ENCODE data around the gene ZWILCH.

ZWILCH gene

GRCh38 chr15:66558271-66558670 lies 53.1 kb downstream of the ZWILCH start:
- DNase-seq: no peak

- DNase-seq: no peak
Measured at GRCh38 chr15:66560856-66561525, 55.9 kb downstream of the ZWILCH start.

GRCh38 chr15:66563126-66563525 lies 58.0 kb downstream of the ZWILCH start:
- DNase-seq: no peak

DNA sequence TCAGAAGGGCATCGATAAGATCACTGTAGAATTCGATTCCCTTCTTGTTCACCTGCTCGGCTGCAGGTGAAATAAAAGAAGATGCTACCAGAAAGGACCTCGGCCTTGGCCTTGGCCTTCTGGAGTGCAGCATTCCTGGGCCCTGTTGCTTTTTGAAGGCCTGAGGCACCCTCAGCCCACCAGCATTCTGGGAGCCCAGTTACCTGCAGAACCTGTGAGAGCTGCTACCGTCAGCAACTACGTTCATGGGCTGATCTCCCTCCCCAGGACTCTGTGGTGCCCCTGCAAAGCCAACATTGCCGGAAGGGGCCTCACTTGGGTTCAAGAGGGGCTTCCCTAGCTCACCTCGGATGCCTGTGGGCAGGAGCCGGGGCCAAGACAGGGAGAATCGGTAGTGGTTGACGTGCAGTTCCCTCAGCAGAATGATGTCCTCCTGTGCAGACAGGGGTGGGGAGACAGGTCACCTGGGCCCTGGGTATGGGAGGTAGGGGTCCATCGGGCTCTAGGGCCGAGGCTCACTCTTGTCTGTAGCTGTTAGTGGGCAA lies 58.5 kb downstream of the ZWILCH start:
- no peak for DNase-seq

DNA sequence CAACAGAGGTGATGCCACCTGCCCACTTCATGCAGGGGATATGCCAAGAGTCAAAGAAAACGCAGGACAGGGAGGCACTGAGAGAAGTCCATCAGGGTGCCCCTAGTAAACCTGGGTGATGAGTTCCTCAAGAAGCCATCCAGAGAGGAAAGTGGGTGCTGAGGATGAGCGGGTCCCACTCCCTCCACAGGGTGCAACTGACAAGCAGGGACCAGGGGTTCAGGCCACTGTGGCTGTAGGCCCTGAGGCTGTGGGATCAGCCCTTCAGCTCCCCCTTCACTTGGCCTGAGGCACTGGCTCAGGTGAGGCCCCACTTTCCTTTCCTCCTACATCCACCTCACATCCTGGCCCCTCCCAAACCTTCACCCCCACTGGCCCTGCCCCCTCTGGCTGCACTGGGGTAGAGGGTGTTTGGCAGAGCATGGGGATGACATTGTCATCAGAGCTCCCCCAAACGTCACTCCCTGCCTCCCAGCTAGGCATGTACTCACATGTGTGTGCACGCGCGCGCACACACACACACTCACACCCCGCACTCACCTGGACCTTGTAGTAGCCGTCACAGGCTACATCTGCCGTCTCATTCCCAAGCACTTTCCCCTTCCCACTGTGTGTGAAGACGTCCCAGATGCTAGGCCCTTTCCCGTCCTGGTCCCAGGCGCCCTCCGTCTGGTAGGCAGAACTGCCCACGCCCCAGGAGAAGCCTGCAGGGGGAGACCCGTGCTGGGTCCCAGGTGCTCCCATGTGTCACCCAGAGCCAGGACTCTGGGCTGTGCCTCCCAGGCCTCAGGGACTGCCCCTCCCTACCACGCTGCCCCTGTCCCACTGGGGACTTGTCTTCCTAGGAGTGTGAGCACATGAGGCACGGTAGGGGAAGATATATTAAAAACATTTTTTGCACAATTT lies 59.3 kb downstream of the ZWILCH start:
- DNase-seq: no peak

GRCh38 chr15:66565141-66565641 lies 60.1 kb downstream of the ZWILCH start:
- DNase-seq: no peak

- DNase-seq: no peak
Measured at GRCh38 chr15:66565741-66566144, 60.6 kb downstream of the ZWILCH start, which contains the start of gene LCTL. Gene LCTL (minus strand): TSS chr15:66565998. CDS start chr15:66565365, 633 bp downstream.

GRCh38 chr15:66566963-66567531 lies 61.9 kb downstream of the ZWILCH start:
- DNase-seq: peak; percentile 67

DNA sequence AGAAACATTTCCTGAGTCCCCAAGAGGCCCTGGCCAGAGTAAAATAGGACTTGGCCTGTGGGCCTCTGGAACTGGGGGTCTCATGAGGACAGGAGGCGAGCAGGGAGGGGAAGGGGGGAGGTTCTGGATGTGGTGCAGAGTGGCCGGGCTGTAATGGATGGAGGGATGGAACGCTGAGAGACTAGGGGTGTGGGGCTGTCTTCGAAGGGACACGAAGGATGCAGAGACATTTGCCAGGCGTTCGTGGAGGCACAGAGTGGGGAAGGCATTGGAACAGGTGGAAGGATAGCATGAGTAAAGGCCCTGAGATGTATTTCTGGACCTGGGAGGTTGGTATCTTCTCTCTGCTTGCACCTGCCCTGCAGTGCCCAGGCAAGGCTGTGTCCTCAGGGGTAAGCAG lies 62.8 kb downstream of the ZWILCH start:
- DNase-seq: no peak

DNA sequence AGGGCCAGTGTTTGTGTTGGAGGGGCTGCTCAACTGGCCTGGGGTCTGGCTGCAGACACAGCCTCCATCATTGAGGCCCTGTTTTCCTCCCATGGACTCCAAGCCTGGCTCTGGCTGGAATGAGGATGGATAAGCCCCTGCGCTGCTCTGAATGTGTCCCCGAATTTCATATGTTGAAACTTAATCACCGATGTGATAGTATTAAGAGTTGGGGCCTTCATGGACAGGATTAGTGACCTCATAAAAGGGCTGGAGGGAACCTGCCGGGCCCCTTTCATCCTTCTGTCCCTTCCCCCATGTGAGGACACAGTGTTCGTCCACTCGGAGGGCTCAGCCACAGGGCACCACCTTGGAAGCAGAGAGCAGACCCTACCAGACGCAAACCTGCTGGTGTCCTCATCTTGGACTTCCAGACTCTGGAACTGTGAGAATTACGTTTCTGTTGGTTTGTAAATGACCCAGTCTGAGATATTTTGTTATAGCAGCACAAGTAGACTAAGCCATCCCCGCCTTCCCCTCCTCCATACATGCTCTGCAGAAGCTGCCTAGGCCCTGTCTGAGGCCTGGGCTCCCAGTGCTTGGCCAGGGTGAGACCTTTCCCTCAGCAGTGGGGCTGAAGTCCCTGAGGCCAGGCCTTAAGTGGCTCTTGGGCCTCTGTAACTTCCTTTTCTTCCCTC lies 64.5 kb downstream of the ZWILCH start:
- DNase-seq: no peak

GRCh38 chr15:66570327-66570726 lies 65.2 kb downstream of the ZWILCH start:
- no peak for DNase-seq

DNA sequence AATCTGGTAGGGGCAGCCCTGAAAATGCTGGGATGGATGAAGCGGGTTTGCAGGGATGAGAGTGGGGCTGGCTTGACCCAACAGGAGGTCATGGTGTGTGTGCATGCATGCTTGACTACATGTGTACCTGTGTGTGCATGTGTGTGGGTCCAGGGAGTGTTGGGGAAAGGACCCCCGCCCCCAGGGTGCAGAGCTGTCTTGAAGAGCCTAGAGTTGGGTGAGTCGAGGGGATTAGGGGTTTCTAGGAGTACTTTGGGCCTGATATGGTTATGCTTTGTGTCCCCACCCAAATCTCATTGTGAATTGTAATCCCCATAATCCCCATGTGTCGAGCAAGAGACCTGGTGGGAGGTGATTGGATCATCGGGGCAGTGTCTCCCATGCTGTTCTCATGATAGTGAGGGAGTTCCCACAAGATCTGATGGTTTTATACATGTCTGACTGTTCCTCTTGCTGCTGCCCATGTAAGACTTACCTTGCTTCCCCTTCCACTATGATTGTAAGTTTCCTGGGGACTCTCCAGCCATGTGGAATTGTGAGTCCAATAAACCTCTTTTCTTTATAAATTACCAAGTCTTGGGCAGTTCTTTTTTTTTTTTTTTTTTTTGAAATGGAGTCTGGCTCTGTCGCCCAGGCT lies 65.8 kb downstream of the ZWILCH start:
- DNase-seq: no peak

DNA sequence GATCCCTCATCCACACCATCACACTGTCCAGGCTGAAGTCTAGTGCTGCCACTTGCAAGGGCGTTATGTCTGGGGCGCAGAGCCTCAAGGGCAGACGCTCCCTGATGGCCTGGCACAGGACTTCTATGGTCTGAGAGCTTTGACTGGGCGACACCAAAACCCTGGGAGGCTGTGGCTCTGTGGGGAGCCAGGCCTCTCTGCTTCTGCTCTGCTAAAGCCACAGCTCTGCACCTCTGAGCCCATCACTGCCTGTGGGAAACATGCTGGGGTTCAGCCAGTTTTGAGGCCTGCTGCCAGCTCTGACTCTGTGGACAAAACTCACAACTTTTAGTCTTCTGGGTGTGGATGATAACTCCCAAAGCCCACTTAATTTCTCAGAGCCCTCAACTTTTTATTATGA lies 67.0 kb downstream of the ZWILCH start:
- no peak for DNase-seq

GRCh38 chr15:66573348-66573718 lies 68.2 kb downstream of the ZWILCH start:
- DNase-seq: no peak

- no peak for DNase-seq
Measured at GRCh38 chr15:66573719-66574595, 68.8 kb downstream of the ZWILCH start.

- no peak for DNase-seq
Measured at GRCh38 chr15:66574596-66574950, 69.4 kb downstream of the ZWILCH start.

- DNase-seq: no peak
Measured at GRCh38 chr15:66578286-66578875, 73.3 kb downstream of the ZWILCH start.

DNA sequence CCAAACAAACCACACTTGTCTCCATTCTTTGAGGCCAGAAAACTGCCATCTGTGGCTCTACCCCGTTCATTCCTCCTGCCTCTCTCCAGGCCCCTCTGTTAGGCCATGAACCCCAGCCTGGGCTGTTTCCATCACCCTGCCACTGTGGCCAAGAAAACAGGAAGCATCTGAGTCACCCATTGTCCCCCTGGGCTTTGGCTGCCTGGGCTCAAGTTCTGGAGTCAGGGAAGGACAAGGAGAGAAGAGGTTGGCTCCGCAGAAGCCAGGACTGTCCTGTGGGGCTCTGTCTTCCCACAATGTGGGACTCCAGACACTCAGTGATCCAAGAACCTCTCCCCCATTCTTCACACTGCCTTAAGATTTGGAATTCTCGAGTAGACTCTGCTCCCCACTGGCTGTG lies 75.5 kb downstream of the ZWILCH start:
- DNase-seq: no peak

DNA sequence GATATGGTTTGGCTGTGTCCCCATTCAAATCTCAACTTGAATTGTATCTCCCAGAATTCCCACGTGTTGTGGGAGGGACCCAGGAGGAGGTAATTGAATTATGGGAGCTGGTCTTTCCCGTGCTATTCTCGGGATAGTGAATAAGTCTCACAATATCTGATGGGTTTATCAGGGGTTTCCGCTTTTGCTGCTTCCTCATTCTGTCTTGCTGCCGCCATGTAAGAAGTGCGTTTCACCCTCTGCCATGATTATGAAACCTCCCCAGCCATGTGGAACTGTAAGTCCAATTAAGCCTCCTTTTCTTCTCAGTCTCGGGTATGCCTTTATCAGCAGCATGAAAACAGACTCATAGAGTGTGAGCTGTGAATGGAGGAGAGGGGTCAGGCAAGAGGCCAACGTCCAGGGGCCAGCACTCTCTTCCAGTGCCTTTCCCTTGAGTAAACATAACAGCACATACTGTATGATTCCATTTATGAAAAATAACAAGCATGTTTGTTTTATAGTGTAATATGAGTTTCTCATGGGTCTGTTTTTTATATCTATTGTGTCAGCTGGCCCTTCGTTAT lies 76.9 kb downstream of the ZWILCH start:
- no peak for DNase-seq

DNA sequence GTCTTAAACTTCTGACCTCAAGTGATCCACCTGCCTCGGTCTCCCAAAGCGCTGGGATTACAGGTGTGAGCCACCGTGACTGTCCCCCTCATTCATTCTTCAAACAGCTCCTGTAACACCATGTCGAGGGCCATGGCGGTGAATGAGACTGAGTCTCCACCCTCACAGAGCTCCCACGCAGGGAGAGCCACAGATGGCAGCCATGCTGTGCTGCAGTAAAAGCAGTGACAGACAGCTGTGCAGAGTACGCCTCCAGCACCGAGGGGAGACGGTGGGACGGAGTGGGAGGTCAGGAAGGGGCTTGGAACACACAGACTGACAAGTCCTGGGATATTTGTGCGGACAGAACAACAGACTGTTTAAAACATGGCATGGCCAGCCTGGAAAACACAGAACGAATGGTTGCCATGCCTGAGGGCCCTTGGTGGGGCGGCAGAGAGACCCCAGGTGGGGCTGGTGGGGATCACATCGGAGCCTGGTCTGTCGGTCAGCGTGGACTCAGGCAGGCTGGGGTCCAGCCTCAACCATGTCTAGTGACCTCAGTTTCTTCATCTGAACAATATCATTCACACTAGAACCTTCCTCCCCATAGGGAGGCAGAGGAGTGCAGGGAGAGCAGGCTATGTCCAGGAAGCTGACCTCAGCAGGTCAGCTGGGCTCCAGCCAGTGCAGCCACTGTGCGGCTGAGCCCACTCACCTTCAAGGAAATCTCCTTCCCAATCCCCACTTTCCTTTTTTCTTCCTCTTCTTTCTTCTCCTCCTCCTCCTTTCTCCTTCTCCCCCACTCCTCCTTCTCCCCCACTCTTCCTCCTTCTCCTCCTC lies 81.2 kb downstream of the ZWILCH start:
- no peak for DNase-seq

All from NCI-H1105 (cell line).